ENCODE data around the gene EXOC6B.

EXOC6B gene

DNA sequence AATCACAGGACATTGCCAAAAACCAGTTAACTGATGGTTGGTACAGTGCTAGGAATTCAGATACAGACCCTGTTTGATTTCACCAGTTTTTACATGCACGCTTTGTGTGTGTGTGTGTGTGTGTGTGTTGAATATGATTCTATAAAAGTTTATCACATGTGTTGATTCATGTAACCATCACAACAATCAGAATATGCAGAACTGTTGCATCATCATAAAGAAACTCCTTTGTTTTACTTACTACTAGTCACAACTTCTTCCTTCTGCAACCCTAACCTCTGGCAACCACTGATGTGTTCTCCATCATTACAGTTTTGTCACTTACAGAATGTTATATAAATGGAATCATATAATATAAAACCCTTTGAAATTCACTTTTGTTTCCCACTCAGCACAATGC lies 533.4 kb downstream of the EXOC6B start:
- TF ChIP-seq, protein P1, sequence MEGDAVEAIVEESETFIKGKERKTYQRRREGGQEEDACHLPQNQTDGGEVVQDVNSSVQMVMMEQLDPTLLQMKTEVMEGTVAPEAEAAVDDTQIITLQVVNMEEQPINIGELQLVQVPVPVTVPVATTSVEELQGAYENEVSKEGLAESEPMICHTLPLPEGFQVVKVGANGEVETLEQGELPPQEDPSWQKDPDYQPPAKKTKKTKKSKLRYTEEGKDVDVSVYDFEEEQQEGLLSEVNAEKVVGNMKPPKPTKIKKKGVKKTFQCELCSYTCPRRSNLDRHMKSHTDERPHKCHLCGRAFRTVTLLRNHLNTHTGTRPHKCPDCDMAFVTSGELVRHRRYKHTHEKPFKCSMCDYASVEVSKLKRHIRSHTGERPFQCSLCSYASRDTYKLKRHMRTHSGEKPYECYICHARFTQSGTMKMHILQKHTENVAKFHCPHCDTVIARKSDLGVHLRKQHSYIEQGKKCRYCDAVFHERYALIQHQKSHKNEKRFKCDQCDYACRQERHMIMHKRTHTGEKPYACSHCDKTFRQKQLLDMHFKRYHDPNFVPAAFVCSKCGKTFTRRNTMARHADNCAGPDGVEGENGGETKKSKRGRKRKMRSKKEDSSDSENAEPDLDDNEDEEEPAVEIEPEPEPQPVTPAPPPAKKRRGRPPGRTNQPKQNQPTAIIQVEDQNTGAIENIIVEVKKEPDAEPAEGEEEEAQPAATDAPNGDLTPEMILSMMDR (conservative IDR thresholded peaks at IDR 0.05), result no peak
- H3K27ac ChIP-seq, result no peak overlapping the region

DNA sequence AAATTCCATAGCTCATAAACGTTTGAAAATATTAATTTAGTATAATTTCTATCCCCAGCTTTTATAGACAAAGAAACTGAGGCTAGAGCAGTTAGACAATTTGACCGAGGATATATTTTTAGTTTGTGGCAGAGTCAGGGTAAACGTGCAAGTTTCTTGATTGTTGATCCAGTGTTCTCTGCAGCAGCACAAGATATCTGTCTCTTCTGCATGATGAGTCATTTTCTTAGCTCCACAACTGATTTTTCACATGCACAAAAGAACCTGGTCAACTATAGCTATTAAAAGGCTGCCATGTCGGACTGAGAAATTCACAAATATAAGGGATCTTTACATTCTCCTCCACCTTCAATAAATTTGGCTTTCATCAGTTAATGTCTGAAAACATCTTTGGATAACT lies 534.8 kb downstream of the EXOC6B start:
- H3K27ac ChIP-seq, result no peak overlapping the region
- TF ChIP-seq, protein P1 (conservative IDR thresholded peaks at IDR 0.05), result no peak

DNA sequence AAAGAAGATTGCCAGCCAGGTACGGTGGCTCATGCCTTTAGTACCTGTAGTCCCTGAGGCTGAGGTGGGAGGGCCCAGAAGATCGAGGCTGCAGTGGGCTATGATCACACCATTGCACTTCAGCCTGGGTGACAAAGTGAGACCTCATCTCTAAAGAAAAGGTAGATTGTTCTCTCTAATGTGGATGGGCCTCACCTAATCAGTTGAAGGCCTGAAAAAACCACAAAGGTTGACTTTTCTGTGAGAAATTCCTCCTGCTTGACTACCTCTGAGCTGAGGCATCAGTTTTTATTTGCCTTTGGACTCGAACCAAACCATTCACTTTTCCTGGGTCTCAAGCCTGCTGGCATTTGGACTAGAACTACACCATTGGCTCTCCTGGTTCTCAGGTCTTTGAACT lies 536.1 kb downstream of the EXOC6B start:
- TF ChIP-seq, protein P1 (conservative IDR thresholded peaks at IDR 0.05), result no peak
- no peak overlapping the region for H3K27ac ChIP-seq

DNA sequence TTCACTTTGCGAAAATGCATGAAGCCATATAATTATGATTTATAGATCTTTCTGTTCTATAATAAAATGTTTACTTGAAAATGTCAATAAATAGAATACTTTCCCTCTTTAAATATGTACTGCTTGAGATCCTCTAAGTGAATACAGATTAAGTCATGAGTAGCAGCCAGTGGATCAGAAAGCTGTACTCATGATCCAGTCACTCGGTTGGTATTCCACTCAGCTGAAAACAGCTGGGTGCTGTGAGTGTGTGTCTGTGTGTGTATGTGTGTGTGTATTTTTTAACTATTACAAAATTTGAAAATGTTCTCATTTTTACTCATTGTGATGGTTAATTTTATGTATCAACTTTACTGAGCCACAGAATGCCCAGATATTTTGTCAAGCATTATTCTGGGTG lies 536.5 kb downstream of the EXOC6B start:
- H3K27ac ChIP-seq, result no peak overlapping the region
- TF ChIP-seq, protein P1 (conservative IDR thresholded peaks at IDR 0.05), result no peak

DNA sequence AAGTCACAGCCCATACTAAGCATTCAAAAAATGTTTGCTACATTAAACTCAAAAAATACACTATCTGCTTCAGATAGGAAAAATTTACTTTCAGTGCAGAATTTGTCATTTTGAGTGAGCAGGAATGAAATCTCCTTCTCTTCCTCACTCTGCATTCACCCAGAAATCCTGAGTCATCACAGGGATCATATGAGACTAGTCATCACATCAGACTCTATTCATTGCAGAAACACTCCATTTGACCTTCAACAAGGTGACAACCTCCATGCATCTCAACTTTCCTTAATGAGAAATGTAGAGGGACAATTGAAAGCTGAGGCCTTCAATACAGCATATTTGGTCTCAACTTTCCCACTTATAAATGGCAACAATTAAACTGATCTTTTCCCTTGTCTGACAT lies 547.8 kb downstream of the EXOC6B start:
- H3K27ac ChIP-seq, result no peak overlapping the region
- TF ChIP-seq, protein P1 (conservative IDR thresholded peaks at IDR 0.05), result no peak

DNA sequence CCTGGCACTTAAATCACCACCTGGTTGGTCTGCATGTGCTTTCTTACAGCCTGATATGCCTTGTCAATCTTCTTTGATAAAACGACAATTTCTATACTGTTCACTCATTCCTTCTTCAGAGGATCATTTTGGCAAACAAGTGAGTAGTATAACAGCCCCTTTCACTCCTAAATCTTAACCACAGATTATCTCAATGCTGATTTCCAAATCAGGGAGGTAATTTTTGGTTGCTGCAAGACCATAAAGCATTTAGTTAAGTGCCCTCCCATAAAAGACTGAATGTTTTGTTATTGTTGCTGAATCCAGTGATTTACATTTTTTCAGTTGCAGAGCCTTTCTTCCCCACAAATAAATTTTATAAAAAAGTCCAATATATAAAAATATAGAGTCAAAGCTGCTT lies 549.0 kb downstream of the EXOC6B start:
- TF ChIP-seq, protein P1 (conservative IDR thresholded peaks at IDR 0.05), result no peak
- H3K27ac ChIP-seq, result no peak overlapping the region

DNA sequence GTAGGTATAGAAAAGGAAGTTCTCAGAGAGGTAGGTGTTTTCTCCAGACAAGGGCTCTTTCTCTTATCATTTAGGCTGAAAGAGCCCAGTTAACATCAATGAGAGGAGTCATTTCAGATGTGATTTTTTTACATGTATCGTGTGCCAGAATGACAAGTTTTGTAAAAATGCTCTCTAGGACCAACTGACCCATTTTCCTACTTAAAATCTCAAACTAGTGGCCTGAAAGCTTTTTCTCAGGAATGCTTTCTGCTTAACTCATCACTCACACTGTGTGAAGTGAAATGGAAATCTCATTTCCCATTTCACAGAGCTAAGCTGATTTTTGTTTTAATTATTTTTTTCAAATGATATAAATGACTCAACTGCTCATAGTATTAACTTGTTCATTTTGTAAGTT lies 549.5 kb downstream of the EXOC6B start:
- H3K27ac ChIP-seq, result no peak overlapping the region
- TF ChIP-seq, protein P1 (conservative IDR thresholded peaks at IDR 0.05), result no peak

DNA sequence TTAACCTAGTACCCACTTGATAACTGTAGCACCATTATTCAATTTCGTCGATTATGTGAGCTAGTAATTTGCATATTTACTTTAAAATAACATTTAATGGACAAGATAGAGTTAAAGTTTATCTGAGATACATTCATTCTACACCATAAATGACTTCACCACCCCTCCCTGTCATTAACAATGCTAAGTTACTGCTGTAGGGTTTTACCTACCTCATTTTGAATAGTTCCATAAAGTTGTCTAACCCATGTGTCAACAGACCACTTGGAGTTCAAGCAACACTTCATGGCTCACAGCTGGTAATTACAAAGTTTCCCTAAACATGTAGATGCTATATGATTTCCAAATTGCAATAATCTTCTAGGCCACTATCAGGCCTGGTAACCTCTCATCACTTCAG lies 550.7 kb downstream of the EXOC6B start:
- TF ChIP-seq, protein P1 (conservative IDR thresholded peaks at IDR 0.05), result no peak
- no peak overlapping the region for H3K27ac ChIP-seq

Data from VCaP (cell line).